B cell (primary cell): Measurements from ENCODE around the gene TMEM120A.
"Not testable (repeated sequence)": the region's sequence is repeated elsewhere in the genome, so short reads cannot be mapped to it uniquely, and the experiment has no call there.

ENCODE experiments used
- CTCF ChIP-seq: fragments of 200-600 bp; IDR thresholded peaks from one replicate; pipeline ENCODE4 v1.8.0; 2022; ENCODE audit warnings: antibody characterized with exemption, mild to moderate bottlenecking
- EZH2 ChIP-seq: IDR thresholded peaks from 2 replicates; pipeline ENCODE4 v1.6.1; 2012; ENCODE audit warnings: borderline replicate concordance, low read depth, mild to moderate bottlenecking, moderate library complexity, low read length; ENCODE audit not compliant: insufficient read depth, poor library complexity, severe bottlenecking

- TF ChIP-seq EZH2, CTCF: not testable (repeated sequence)
Measured at GRCh38 chr7:76029682-76030081, 35.3 kb upstream of the TMEM120A start.
